T-helper 9 cell (primary cell): Measurements from ENCODE around the gene NUP155.
"Not testable (repeated sequence)": the region's sequence is repeated elsewhere in the genome, so short reads cannot be mapped to it uniquely, and the experiment has no call there.

Source experiments
- DNase-seq: peaks from one replicate; pipeline ENCODE4 v3.0.0-alpha.2; 2020
- total RNA-seq, 2 donors: gene quantifications; one replicate each; lab custom pipeline; 2026; lab: John Stamatoyannopoulos, UW

Gene NUP155
- total RNA-seq, result 56.5 to 104 reads per million in 2 donors

- DNase-seq, result peak; percentile 82
These were observed at the start of gene NUP155 for GRCh38 chr5:37370864-37371726. Gene NUP155 (minus strand): TSS chr5:37371106. CDS start chr5:37370977, 129 bp downstream.

GRCh38 chr5:37417347-37417746, 46.4 kb upstream of the NUP155 start:
- no peak for DNase-seq

- DNase-seq, result not testable (repeated sequence)
These were observed 44.5 kb upstream of the NUP155 start for GRCh38 chr5:37415456-37415855.

- DNase-seq, result no peak
These were observed 41.6 kb upstream of the NUP155 start for GRCh38 chr5:37412515-37412914.

- DNase-seq, result no peak
These were observed 29.6 kb upstream of the NUP155 start for GRCh38 chr5:37400501-37400900.

- DNase-seq, result no peak
These were observed 25.4 kb upstream of the NUP155 start for GRCh38 chr5:37396352-37396751.

GRCh38 chr5:37391591-37391990, 20.7 kb upstream of the NUP155 start:
- DNase-seq, result no peak

- peak; percentile 64 for DNase-seq
These were observed 8.3 kb upstream of the NUP155 start, which contains the start of gene WDR70 for GRCh38 chr5:37379100-37379628. Gene WDR70 (plus strand): TSS chr5:37379318. CDS start chr5:37379368, 50 bp downstream.

- not testable (repeated sequence) for DNase-seq
These were observed 7.2 kb upstream of the NUP155 start for GRCh38 chr5:37378066-37378465.

GRCh38 chr5:37375091-37375490, 4.2 kb upstream of the NUP155 start:
- DNase-seq, result no peak

GRCh38 chr5:37370550-37370863, 399 bp downstream of the NUP155 start:
- no peak for DNase-seq

GRCh38 chr5:37355161-37355560, 15.7 kb downstream of the NUP155 start:
- no peak for DNase-seq

GRCh38 chr5:37342741-37343140, 28.2 kb downstream of the NUP155 start:
- not testable (repeated sequence) for DNase-seq

GRCh38 chr5:37334754-37335153, 36.2 kb downstream of the NUP155 start:
- DNase-seq, result not testable (repeated sequence)

GRCh38 chr5:37326536-37326935, 44.4 kb downstream of the NUP155 start:
- no peak for DNase-seq

GRCh38 chr5:37323607-37324006, 47.3 kb downstream of the NUP155 start:
- no peak for DNase-seq

GRCh38 chr5:37319037-37319782, 51.7 kb downstream of the NUP155 start:
- DNase-seq, result no peak

- DNase-seq, result no peak
These were observed 54.9 kb downstream of the NUP155 start for GRCh38 chr5:37316027-37316426.

- DNase-seq, result no peak
These were observed 60.5 kb downstream of the NUP155 start for GRCh38 chr5:37310360-37310759.

GRCh38 chr5:37308793-37309192, 62.1 kb downstream of the NUP155 start:
- no peak for DNase-seq

GRCh38 chr5:37304888-37305287, 66.0 kb downstream of the NUP155 start:
- DNase-seq, result no peak

- DNase-seq, result not testable (repeated sequence)
These were observed 74.6 kb downstream of the NUP155 start for GRCh38 chr5:37296313-37296712.

- no peak for DNase-seq
These were observed 87.6 kb downstream of the NUP155 start for GRCh38 chr5:37283214-37283820.
